PFSK-1 (cell line): Measurements from ENCODE around the gene NEDD4L.

ENCODE experiments used
- FOXP2 ChIP-seq: optimal IDR thresholded peaks from 2 replicates; pipeline ENCODE3; 2011; ENCODE audit warnings: borderline replicate concordance, control low read depth, inconsistent platforms; ENCODE audit not compliant: insufficient read depth; ENCODE audit errors: extremely low read length, extremely low read depth
- POLR2AphosphoS5 ChIP-seq: IDR thresholded peaks from 2 replicates; pipeline ENCODE4 v1.6.1; 2012; ENCODE audit warnings: low read depth, mild to moderate bottlenecking, control low read depth, low read length, moderate library complexity
- REST ChIP-seq, 2 experiments: IDR thresholded peaks; 2 replicates each; pipeline versions ENCODE4 v1.6.1 to v1.8.0; 2011 to 2012; ENCODE audit warnings: low read depth in 2 of 2, low read length in 2 of 2, control low read depth in 1 of 2, inconsistent platforms in 1 of 2, mild to moderate bottlenecking in 1 of 2, moderate library complexity in 1 of 2; ENCODE audit not compliant: insufficient read depth in 1 of 2
- SIN3A ChIP-seq: IDR thresholded peaks from 2 replicates; pipeline ENCODE4 v1.6.1; 2012; ENCODE audit warnings: mild to moderate bottlenecking, low read length, moderate library complexity, borderline replicate concordance; ENCODE audit not compliant: insufficient read depth
- TAF1 ChIP-seq: IDR thresholded peaks from 2 replicates; pipeline ENCODE4 v1.6.1; 2012; ENCODE audit warnings: low read length, control low read depth, borderline replicate concordance; ENCODE audit not compliant: insufficient read depth

The NEDD4L gene

DNA sequence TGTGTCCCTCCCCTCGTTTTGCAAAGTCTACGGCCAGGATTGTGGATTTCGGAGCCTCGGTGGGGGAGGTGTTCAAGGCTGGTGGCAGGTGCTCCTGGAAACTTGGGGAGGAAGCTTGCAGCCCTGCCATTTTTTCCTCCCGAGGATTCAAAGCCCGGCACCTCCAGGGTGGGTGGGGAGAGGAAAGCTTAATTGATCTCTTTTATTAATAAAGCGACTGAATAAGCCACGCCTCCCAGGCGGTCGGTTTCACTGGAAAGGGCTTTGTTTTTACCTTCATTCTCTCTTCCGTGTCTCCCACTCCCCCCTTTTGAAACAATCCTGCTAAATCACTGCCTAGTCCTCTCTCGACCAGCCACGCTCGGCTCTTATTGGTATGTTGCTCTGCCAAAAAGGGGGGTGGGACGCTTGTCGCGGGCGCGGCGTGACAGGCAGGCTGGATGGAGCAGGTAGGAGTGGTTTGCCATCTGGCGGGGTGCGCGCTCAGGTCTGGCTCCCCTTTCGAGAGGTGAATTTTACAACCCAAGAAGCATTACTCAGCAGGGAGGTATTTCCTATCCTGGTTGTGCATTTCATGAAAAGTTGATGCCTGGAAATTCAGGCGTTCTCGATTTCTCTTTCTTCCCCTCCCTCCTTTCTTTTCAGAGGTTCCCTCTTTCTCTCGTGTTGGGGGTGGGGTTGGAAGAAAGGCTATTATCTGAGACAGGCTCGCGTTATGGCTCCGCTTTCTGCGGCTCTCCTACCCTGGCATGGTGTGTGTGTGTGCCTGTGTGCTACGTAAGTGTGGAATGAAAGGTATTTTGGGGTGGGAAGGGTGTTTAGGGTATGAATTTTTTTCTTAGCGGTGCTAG lies 1.4 kb downstream of the NEDD4L start:
- TF ChIP-seq REST (IDR thresholded peaks at IDR 0.05; ENCODE audit: insufficient read depth in 1 of 2, low read depth in 2 of 2, low read length in 2 of 2) = no peak
- TF ChIP-seq SIN3A = no peak
- TF ChIP-seq TAF1 = no peak
- no peak for TF ChIP-seq POLR2AphosphoS5
- no peak for TF ChIP-seq FOXP2

DNA sequence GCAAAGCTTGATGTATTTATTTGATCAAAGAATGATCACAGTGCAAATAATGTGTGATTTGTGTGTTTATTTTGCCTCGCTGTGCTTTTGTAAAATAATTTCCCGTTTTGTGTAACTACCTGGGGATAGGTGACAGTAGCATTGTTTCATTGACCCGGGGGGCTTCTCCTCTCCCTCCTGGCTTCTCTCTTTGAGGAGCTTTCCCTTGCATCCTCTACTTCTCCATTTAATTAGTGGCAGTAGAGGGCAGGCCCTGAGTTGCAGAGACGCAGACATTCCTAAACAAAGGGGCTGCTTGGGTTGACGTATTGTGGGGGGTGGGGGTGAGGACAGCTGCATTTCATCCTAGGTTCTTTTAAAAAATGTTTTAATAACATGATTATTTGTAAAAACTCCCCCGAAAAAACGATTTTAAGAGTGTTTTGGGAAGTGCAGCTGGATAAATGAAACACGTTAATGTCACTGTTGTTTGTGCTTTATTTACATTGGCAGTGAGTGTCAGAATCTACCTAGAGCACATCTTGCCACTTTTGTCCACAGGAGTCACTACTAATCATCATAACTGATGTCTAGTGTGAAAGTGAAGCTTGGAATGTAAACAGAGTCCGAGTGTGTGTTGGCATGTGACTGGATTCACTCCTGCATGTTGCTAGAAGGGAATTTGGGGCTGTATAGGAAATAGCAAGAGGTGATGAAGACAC lies 2.2 kb downstream of the NEDD4L start:
- TF ChIP-seq REST (IDR thresholded peaks at IDR 0.05; ENCODE audit: insufficient read depth in 1 of 2, low read depth in 2 of 2, low read length in 2 of 2) = no peak
- TF ChIP-seq TAF1 = no peak
- no peak for TF ChIP-seq POLR2AphosphoS5
- TF ChIP-seq SIN3A = no peak
- no peak for TF ChIP-seq FOXP2

DNA sequence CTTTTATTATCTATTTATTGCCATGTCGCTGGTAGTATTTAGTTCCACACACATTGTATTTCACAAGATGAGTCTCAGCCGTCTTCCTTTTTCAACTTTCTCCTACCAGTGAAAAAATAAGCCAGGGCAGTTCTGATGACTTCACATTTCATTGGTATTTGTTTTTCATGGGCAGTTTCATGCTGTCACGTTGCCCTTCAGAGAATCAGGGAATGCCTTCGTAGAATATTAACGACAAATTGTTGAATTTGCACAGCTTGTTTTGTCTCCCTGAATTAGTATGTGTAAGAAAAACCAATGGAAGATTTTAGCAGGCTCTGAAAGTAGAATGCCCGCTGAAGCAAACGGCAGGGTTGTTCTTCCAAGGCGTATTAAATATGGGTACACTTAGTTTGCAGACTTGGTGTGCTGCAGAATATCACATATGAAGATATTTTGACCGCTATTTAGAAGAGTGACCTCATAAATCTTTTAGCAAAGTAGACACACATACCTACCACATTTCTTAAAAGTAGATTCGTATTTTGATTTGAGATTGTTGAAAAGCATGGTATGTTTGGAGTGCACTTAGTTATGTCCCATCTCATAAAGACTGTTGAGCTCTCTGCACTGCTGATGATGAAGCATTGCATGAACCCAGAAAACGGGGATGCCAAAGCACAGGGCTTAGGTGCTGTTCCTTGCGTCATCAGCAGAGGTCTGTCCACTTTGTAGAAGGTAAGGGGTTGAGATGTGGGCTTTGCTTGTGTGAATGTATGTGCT lies 2.9 kb downstream of the NEDD4L start:
- TF ChIP-seq TAF1 = no peak
- no peak for TF ChIP-seq SIN3A
- no peak for TF ChIP-seq POLR2AphosphoS5
- no peak for TF ChIP-seq FOXP2
- no peak for TF ChIP-seq REST (IDR thresholded peaks at IDR 0.05; ENCODE audit: insufficient read depth in 1 of 2, low read depth in 2 of 2, low read length in 2 of 2)

DNA sequence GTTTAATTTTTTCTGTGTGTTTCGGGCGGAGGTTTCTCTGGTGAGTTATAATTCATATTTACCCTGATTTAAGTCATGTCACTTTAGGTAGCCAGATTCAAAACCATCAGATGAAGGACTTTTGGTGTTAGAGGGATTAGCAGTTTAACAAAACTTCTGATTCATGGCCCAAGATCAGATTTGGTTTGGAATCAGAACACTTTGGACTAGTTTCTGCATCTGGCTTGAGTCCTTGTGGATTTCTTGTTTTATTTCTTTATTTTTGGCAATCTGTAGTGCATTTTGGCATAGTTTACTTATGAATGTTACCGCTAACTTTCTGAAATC lies 3.5 kb downstream of the NEDD4L start:
- TF ChIP-seq FOXP2 (no peak), TAF1 (no peak), POLR2AphosphoS5 (no peak), REST (IDR thresholded peaks at IDR 0.05; ENCODE audit: insufficient read depth in 1 of 2, low read depth in 2 of 2, low read length in 2 of 2) (no peak), SIN3A (no peak)
